Measurements from ENCODE around the gene CIT. TPM values are rescaled to one million over a fixed set of nuclear protein-coding genes. Genes with fewer than 3 reads are reported as not detected.
"Not testable (repeated sequence)": the region's sequence is repeated elsewhere in the genome, so short reads cannot be mapped to it uniquely, and the experiment has no call there.

Gene CIT
- polyA plus RNA-seq, 1 donor = 8.1 TPM

GRCh38 chr12:119740830-119741229 lies 136.3 kb downstream of the CIT start:
- no peak for DNase-seq (ENCODE audit: low read depth)

DNA sequence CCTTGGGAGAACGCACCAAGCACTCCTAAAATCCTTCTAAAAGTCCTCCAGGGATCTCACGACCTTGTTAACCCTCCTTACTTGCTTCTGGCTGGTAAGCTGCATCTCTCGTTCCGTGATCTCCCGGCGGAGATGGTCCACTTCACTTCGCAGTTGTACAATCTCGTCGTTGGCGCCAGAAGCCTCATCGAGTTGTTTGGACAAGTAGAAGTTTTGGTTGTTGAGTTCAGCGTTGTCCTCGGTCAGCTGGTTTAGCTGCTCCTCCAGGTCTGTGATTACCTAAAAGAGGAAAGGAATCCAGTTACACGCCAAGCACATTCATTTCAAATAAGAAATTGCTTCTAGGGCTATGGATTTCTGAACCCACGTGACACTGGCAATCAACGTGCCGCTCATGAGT lies 142.0 kb downstream of the CIT start:
- DNase-seq (ENCODE audit: low read depth) = no peak

DNA sequence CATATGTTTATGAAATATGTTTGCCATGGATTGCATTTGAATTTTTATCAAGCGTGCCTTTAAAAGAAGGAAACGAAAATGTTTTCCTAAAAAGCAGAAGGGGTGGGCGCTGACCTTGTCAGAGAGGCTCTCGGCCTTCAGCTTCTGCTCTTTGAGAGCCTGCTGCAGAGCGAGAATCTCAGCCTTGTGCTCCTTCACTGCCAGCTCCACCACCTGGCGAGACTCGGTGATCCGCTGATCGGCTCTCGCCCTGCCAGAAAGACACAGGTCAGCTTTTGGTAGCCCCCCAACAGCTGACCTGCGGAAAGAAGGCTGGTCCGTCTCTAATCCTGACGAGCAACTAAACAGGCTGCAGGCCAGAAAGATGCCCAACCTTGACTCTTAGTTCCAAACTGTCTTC lies 146.7 kb downstream of the CIT start:
- no peak for DNase-seq (ENCODE audit: low read depth)

DNA sequence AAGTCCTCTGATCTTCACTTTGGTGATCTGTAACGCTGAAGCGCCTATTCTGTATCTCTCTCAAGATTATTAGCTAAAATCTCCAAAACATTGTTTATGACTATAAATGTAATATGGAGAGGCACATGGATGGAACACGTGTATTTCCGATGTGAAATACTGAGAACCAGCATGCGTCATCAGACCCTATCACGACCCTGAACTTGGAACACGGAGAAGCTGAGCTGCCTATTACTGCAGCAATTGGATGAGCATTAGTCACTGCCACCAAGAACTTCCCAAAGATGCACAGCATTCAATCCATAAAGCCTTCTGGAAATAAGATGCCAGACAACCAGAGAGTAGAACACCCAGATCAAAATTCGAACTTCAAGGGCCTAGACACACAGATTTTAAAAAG lies 147.2 kb downstream of the CIT start:
- no peak for DNase-seq (ENCODE audit: low read depth)

GRCh38 chr12:119728444-119728745 lies 148.7 kb downstream of the CIT start:
- no peak for DNase-seq (ENCODE audit: low read depth)

DNA sequence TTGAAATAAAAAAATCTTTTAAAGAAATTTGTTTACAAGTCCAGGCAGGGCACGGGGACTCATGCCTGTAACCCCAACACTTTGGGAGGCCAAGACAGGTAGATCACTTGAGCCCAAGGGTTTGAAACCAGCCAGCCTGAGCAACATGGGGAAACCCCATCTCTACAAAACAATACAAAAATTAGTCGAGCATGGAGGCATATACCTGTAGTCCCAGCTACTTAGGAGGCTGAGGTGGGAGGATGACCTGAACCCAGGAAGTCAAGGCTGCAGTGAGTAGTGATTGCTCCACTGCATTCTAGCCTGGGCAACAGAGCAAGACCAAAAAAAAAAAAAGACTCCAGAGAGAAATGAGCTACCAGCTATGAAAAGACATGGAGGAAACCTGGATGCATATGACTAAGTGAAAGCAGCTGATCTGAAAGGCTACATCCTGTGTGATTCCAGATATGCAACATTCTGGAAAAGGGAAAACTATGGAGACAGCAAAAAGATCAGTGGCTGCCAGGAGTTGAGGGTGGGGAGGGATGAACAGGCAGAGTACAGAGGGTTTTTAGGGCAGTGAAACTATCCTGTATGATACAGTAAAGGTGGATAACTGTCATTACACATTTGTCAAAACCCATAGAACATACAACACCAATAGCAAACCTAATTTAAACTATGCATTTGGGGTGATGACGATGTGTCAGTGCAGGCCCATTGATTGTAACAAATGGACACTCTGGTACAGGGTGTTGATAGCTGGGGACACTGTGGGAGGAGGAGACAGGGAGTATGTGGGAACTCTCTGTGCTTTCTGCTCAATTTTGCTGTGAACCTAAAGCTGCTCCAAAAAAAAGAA lies 149.3 kb downstream of the CIT start:
- no peak for DNase-seq (ENCODE audit: low read depth)

DNA sequence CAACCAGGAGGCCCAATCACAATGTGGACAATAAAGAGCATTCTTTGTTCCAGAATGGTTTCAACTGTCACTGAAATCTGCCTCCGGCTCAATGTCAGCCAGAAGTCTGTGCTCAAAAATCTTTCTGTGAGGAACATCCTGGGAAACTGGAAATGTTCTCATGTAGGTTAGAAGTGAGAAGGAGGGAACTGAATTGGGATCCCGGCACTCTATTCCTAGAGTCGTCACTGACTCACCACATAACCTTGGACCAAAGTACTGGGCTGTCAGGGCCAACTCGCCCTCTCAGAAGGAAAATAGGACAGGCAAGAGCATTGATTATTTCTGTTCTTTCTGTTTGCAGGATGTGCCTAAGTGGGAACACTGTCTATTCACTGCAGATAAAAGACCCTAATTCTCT lies 151.6 kb downstream of the CIT start:
- DNase-seq (ENCODE audit: low read depth) = no peak

GRCh38 chr12:119721306-119721705 lies 155.8 kb downstream of the CIT start:
- DNase-seq (ENCODE audit: low read depth) = no peak

- DNase-seq (ENCODE audit: low read depth) = no peak
Measured at GRCh38 chr12:119720349-119720748, 156.8 kb downstream of the CIT start.

DNA sequence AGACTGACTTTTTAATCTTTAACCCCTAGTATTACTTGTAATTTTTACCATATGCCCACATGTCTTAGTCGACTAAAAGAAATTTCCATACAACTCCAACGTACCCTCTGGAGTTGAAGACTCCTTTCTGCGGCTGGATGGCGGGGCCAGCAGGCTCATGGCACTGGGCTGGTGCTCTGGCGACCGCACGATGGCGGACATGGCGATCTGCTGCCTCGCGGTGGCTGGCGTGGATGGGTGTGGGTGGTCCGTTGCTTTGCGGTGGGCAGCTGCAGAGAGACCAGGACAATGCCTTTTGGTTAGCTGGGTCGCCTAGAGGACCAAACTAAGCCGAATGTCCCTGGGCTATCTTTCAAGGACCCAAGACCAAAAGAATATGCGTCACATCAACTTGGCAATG lies 159.0 kb downstream of the CIT start:
- DNase-seq (ENCODE audit: low read depth) = no peak

DNA sequence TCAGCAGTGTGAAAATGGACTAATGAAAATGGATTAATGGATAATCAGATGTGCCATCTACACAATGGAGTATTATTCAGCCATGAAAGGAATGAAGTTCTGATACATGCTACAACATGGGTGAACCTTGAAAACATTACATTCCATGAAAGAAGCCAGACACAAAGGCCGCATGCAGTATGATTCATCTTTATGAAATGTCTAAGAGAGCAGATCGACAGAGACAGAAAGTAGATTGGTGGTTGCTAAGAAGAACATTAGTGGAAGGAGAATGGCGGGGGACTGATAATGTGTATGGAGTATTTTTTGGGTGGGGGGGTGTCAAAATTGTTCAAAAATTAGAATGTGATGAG lies 161.9 kb downstream of the CIT start:
- DNase-seq (ENCODE audit: low read depth) = no peak

DNA sequence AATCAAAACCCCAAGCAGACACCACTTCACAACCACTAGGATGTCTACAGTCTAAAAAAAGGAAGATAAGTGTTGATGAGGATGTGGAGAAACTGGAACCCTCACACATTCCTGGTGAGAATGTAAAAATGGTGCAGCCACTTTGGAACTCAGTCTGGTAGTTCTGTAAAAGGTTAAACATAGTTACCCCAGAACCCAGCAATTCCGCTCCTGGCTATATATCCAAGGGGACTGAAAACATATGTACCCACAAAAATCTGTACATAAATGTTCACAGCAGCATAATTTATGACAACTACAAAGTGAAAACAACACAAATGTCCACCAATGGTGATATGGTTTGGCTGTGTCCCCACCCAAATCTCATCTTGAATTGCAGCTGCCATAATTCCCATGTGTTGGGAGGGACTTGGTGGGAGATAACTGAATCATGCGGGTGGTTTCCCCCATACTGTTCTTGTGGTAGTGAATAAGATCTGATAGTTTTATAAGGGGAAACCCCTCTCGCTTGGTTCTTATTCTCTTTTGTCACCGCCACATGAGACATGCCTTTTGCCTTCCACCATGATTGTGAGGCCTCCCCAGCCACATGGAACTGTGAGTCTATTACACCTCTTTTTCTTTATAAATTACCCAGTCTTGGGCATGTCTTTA lies 162.4 kb downstream of the CIT start:
- DNase-seq (ENCODE audit: low read depth) = no peak

- no peak for DNase-seq (ENCODE audit: low read depth)
Measured at GRCh38 chr12:119713551-119714031, 163.5 kb downstream of the CIT start.

DNA sequence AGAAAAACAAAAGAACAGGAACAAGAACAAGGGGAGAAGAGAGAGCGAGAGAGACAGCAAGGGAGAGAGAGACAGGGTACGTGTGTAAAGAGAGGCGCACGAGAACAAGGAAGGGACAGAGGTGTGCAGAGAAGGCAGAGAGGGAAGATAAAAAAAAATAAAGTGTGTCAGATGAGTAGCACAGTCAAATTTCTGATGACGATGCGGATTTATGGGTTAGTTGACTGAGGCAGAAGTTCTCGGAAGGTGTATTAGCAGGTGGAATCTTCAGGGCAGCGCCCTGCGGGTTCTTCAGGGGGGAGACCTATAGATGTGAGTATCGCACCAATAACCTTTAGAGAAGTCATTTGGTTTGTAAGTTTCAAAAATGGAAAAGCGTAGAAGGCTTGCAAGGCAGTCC lies 164.4 kb downstream of the CIT start:
- DNase-seq (ENCODE audit: low read depth) = no peak

DNA sequence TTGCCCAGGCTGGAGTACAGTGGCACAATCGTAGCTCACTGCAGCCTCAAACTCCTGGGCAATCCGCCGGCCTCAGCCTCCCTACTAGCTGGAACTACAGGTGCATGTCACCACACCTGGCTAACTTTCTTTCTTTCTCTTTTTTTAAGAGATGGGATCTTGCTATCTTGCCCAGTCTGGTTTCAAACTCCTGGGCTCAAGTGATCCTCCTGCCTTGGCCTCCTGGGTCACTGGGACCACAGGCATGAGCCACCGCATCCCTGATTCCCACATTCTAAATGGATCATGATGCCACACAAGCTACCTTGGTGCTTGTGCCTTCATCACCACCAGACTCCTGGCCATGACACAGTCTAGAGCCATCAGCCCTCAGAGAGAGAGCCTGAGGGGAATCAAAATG lies 165.4 kb downstream of the CIT start:
- no peak for DNase-seq (ENCODE audit: low read depth)

DNA sequence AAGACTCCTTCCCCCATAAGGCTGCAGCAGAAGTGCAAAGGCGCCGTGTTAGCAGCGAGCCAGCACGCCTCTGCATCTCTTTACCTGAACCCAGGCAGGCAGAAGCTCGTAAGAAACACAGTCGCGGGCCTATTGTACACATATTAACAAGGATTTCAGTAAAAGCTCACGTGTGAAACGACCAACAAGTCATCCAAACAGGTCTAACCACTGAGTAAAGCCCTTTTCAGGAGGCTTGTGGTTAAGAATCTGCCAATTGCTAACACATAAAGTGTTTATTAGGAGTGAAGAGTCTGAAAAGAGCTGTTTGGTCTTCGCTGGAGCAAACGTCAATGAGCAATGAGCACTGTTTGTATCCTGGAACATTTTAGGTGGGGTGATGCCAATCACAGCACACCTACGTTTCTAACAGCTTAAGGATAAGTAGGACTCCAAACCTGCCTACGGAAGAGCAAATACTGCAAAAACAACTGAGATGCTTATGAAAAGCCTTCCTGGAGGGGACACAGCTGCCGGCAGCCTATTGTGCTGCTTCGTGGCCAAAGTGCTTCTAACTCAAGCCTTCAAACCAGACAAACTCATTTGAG lies 166.1 kb downstream of the CIT start:
- DNase-seq (ENCODE audit: low read depth) = no peak

DNA sequence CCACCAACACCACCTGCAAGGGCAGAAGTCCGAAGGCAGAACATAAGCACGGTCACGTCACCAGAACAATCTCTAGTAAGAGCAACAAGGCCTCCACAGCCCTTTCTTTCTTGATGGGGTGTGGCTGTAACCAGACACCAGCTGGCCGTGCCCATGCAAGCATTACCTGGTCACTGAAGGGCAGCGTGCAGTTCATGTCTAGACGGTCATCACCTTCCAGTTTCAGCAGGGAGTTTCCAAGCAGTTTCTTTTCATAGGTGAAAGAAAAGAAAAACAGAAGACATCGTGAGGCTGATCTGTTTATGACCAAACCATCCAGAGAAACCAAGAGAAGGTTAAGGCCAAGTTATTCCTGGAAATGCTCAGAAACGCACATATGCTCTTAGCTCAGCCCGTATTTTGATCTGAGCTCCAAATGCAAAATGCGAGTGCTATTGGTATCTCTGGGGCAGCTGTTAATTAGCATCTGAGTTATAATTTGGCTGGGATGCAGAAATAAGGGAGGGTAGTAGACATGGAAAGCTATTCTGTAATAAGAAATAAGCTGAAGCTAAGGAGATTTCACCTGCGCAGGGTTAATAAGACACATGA lies 166.7 kb downstream of the CIT start:
- DNase-seq (ENCODE audit: low read depth) = no peak

DNA sequence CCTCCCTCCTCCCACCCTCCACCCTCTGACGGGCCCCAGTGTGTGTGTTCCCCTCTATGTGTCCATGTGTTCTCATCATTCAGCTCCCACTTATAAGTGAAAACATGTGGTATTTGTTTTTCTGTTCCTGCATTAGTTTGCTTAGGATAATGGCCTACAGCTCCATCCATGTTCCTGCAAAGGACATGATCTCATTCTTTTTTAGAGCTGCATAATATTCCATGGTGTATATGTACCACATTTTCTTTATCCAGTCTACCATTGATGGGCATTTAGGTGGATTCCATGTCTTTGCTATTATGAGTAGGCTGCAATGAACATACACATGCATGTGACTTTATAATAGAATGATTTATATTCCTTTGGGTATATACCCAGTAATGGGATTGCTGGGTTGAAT lies 170.7 kb downstream of the CIT start:
- DNase-seq (ENCODE audit: low read depth) = not testable (repeated sequence)

DNA sequence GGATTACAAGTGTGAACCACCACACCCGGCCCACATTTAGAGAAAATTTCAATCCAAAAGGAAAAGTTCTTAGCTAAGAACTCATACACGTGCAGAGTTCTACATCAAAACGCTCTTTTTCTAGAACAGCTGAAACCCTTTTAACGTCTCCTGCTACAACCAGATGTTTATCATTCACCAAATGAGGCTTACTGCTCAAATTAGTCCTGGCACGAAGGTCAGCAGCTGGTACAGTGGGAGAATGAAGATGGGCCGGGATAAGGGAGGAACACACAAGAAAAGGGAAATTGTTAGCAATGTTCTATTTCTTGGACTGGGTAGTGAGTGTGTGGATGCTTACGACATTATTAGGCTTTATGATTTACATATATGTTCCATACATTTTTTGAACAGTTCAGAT lies 171.9 kb downstream of the CIT start:
- no peak for DNase-seq (ENCODE audit: low read depth)

DNA sequence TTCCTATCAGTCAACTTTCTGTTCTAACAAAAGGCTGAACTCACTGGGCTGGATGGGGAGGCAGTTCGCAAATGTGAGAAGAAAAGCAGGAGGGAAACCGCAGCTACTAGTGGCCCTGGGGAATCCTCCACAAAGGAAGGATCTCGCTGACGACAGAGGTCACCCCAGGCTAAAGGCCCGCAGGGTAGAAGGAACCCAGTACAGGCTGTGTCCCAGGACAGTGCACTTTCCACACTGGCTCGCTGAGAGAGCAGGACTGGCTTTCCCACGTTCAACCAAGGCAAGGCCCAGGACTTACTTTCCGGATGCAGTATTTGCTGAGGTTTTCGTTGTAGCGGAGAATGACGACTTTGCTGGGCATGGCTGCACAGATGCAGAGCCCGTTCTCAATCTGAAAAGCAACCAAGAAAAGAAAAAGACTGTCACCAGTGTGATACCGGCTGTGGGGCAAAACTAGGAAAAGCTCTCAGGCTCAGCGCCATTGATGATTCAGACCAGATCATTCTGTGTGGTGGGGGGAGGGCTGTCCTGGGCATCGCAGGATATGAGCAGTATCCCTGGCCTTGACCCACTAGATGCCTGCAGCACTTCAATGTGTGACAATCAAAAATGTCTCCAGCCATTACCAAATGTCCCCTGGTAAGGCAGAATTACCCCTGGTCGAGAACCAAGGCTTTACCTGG lies 172.9 kb downstream of the CIT start:
- no peak for DNase-seq (ENCODE audit: low read depth)

DNA sequence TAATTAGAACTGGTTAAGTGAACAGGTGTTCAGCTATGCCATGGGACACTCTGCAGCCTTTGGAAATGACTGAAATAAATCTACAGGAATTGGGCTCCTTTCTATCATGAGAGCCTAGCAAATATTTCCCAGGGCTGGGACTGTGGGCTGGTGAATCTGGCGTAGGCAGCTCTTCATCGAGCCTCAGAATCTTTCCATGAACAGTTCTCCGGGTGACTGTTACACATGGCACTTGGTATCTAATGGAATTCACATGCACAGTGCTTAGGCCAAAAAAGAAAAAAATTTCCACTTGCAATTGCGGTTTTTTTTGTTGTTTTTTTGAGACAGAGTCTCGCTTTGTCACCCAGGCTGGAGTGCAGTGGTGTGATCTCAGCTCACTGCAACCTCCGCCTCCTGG lies 177.0 kb downstream of the CIT start:
- no peak for DNase-seq (ENCODE audit: low read depth)

DNA sequence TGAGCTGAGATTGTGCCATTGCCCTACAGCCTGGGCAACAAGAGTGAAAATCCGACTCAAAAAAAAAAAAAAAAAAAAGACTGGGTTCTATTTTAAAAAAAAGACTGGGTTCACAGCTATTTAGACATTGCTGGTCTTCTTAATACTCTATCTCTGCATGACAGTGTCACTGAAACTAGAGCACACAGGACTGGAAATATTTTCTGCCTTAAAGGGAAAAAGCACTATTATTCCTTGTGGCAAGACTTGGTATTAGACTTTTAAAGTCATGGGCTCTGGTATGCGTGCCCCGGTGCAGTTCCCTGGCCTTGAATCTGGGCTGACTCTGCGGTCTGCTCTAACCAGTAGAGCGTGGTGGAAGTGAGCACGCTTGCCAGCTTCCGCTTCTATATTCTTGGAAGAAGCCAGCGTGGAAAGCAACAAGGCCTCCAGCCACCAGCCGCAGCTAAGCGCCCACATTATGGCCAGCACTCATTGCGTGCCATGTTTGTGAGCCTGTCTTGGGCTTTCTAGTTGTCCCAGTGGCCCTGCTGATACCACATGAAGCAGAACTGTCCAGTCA lies 177.8 kb downstream of the CIT start:
- DNase-seq (ENCODE audit: low read depth) = no peak
